HEK293 (cell line): ENCODE results near the gene CCDC85A.

Experiments
- CTCF ChIA-PET: fragments of 350-600 bp; formaldehyde crosslinking; extraction: SDS; loops from one replicate; lab custom pipeline; 2021; ENCODE audit warnings: antibody characterized with exemption; lab: Yijun Ruan, JAX
- POLR2A ChIA-PET: fragments of 300-600 bp; formaldehyde crosslinking; extraction: SDS; loops from one replicate; lab custom pipeline; 2020; ENCODE audit warnings: antibody characterized with exemption, inconsistent platforms; lab: Yijun Ruan, JAX
- H3K27ac ChIP-seq: fragments of 200-500 bp; sonication (Bioruptor generic); 2 replicates; pipeline ENCODE4 v1.5.1; 2014; ENCODE audit warnings: low read depth, low read length, control low read depth, inconsistent platforms; ENCODE audit errors: extremely low read depth
- H3K36me3 ChIP-seq, 2 experiments: fragments of 200-500 bp in 1 of 2; sonication (Bioruptor generic) in 1 of 2; 1 replicate in 1 of 2; 2 replicates in 1 of 2; pipeline ENCODE4 v1.5.1; 2014 to 2017; ENCODE audit warnings: inconsistent platforms in 2 of 2, low read length in 2 of 2; ENCODE audit not compliant: control insufficient read depth in 2 of 2, insufficient read depth in 1 of 2
- H3K4me1 ChIP-seq: fragments of 200-500 bp; sonication (Bioruptor generic); 2 replicates; pipeline ENCODE4 v1.5.1; 2014; ENCODE audit warnings: mild to moderate bottlenecking, low read length, inconsistent platforms; ENCODE audit not compliant: control insufficient read depth, insufficient read depth
- H3K4me3 ChIP-seq: 2 replicates; pipeline ENCODE4 v1.5.1; 2011; ENCODE audit warnings: low read depth, mild to moderate bottlenecking, control low read depth, low read length, moderate library complexity
- H3K9me3 ChIP-seq: fragments of 200-500 bp; sonication (Bioruptor generic); 2 replicates; pipeline ENCODE4 v1.5.1; 2014; ENCODE audit warnings: low read depth, low read length, inconsistent platforms; ENCODE audit not compliant: control insufficient read depth, insufficient read depth
- GLIS1 ChIP-seq: fragments of 450-650 bp; formaldehyde crosslinking; IDR thresholded peaks from 2 replicates; pipeline ENCODE4 v1.5.1; 2016; ENCODE audit warnings: missing biosample characterization, missing genetic modification characterization
- MEIS1 ChIP-seq: sonication (generic); formaldehyde crosslinking; IDR thresholded peaks from 2 replicates; pipeline ENCODE4 v1.8.1; 2022; ENCODE audit warnings: missing genetic modification reagents, mild to moderate bottlenecking, borderline replicate concordance
- PRDM1 ChIP-seq: fragments of 450-650 bp; formaldehyde crosslinking; IDR thresholded peaks from 2 replicates; pipeline ENCODE4; 2016; ENCODE audit warnings: missing biosample characterization, missing genetic modification characterization
- SCRT2 ChIP-seq: fragments of 450-650 bp; formaldehyde crosslinking; IDR thresholded peaks from 2 replicates; pipeline ENCODE4 v1.5.1; 2016; ENCODE audit warnings: missing biosample characterization, missing genetic modification characterization
- WT1 ChIP-seq: fragments of 450-650 bp; formaldehyde crosslinking; IDR thresholded peaks from 2 replicates; pipeline ENCODE4 v1.5.1; 2016; ENCODE audit warnings: missing biosample characterization, missing genetic modification characterization
- ZBTB21 ChIP-seq: fragments of 450-650 bp; formaldehyde crosslinking; IDR thresholded peaks from 2 replicates; pipeline ENCODE4 v1.5.1; 2017; ENCODE audit warnings: missing biosample characterization, missing genetic modification characterization
- ZFP3 ChIP-seq: fragments of 450-650 bp; formaldehyde crosslinking; IDR thresholded peaks from 2 replicates; pipeline ENCODE4 v1.5.1; 2016; ENCODE audit warnings: low read depth, missing biosample characterization, missing genetic modification characterization
- ZNF16 ChIP-seq: fragments of 450-650 bp; formaldehyde crosslinking; IDR thresholded peaks from 2 replicates; pipeline ENCODE4 v1.5.1; 2016; ENCODE audit warnings: low read depth, missing biosample characterization, missing genetic modification characterization
- ZNF175 ChIP-seq: fragments of 450-650 bp; formaldehyde crosslinking; IDR thresholded peaks from 2 replicates; pipeline ENCODE4 v1.5.1; 2016; ENCODE audit warnings: missing biosample characterization, missing genetic modification characterization
- ZNF335 ChIP-seq: fragments of 450-650 bp; formaldehyde crosslinking; conservative IDR thresholded peaks from 2 replicates; pipeline ENCODE4 v1.5.1; 2016; ENCODE audit warnings: missing biosample characterization, missing genetic modification characterization
- ZNF433 ChIP-seq: fragments of 450-650 bp; formaldehyde crosslinking; IDR thresholded peaks from 2 replicates; pipeline ENCODE4 v1.5.1; 2016; ENCODE audit warnings: missing biosample characterization, missing genetic modification characterization, low read depth
- ZNF501 ChIP-seq: fragments of 450-650 bp; formaldehyde crosslinking; IDR thresholded peaks from 2 replicates; pipeline ENCODE4 v1.5.1; 2016; ENCODE audit warnings: missing biosample characterization, missing genetic modification characterization
- ZNF514 ChIP-seq: fragments of 450-650 bp; formaldehyde crosslinking; IDR thresholded peaks from 2 replicates; pipeline ENCODE4 v1.5.1; 2016; ENCODE audit warnings: missing biosample characterization, missing genetic modification characterization
- ZNF664 ChIP-seq: fragments of 450-650 bp; formaldehyde crosslinking; IDR thresholded peaks from 2 replicates; pipeline ENCODE4 v1.5.1; 2016; ENCODE audit warnings: missing biosample characterization, missing genetic modification characterization
- ZNF747 ChIP-seq: fragments of 450-650 bp; formaldehyde crosslinking; IDR thresholded peaks from 2 replicates; pipeline ENCODE4 v1.5.1; 2016; ENCODE audit warnings: missing biosample characterization, missing genetic modification characterization
- ZNF791 ChIP-seq: fragments of 450-650 bp; formaldehyde crosslinking; IDR thresholded peaks from 2 replicates; pipeline ENCODE4 v1.5.1; 2016; ENCODE audit warnings: missing biosample characterization, missing genetic modification characterization
- TF ChIP-seq, protein P1 (sequence below): fragments of 450-650 bp; formaldehyde crosslinking; IDR thresholded peaks from 2 replicates; pipeline ENCODE4 v1.5.1; 2017; ENCODE audit warnings: missing biosample characterization, mild to moderate bottlenecking, missing genetic modification characterization, moderate library complexity
- TF ChIP-seq, protein P2 (sequence below): fragments of 450-650 bp; formaldehyde crosslinking; optimal IDR thresholded peaks from 2 replicates; pipeline ENCODE3; 2016; ENCODE audit warnings: missing biosample characterization, mild to moderate bottlenecking, missing genetic modification characterization
- TF ChIP-seq, protein P3 (sequence below): fragments of 450-650 bp; formaldehyde crosslinking; IDR thresholded peaks from 2 replicates; pipeline ENCODE4 v1.5.1; 2016; ENCODE audit warnings: missing biosample characterization, missing genetic modification characterization
- TF ChIP-seq, protein P4 (sequence below): fragments of 450-650 bp; formaldehyde crosslinking; IDR thresholded peaks from 2 replicates; pipeline ENCODE4 v1.5.1; 2016; ENCODE audit warnings: missing biosample characterization, missing genetic modification characterization
- TF ChIP-seq, protein P5 (sequence below): fragments of 450-650 bp; formaldehyde crosslinking; IDR thresholded peaks from 2 replicates; pipeline ENCODE4 v1.5.1; 2016; ENCODE audit warnings: missing biosample characterization, missing genetic modification characterization, low read depth
- TF ChIP-seq, protein P6 (sequence below): fragments of 450-650 bp; formaldehyde crosslinking; IDR thresholded peaks from 2 replicates; pipeline ENCODE4 v1.5.1; 2016; ENCODE audit warnings: missing biosample characterization, missing genetic modification characterization
- TF ChIP-seq, protein P7 (sequence below): fragments of 450-650 bp; formaldehyde crosslinking; IDR thresholded peaks from 2 replicates; pipeline ENCODE4 v1.5.1; 2016; ENCODE audit warnings: missing biosample characterization, missing genetic modification characterization

The CCDC85A gene

DNA sequence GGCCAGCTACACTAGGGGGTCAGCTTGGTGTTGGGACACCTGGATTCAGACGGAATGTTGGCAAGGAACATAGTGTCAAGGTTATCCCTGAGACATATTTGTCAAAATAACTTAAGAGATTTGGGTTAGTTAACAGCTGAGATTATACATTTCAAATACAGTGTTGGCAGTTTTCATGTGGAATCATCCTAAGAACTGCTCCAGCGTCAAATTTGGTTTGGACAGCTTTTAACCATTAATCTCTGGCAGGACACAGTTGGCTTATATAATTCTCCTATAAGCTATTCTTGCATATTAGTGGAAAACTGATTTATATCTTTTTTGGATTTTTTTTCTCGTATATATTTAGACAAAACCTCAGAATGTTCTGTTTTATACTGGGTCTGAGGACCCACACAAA lies 132.2 kb downstream of the CCDC85A start (continued):
- TF ChIP-seq, protein P1, sequence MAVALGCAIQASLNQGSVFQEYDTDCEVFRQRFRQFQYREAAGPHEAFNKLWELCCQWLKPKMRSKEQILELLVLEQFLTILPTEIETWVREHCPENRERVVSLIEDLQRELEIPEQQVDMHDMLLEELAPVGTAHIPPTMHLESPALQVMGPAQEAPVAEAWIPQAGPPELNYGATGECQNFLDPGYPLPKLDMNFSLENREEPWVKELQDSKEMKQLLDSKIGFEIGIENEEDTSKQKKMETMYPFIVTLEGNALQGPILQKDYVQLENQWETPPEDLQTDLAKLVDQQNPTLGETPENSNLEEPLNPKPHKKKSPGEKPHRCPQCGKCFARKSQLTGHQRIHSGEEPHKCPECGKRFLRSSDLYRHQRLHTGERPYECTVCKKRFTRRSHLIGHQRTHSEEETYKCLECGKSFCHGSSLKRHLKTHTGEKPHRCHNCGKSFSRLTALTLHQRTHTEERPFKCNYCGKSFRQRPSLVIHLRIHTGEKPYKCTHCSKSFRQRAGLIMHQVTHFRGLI (tag by site-specific recombination): no peak
- TF ChIP-seq SCRT2 (tag by site-specific recombination) (no peak), ZNF175 (tag by site-specific recombination) (no peak), WT1 (tag by site-specific recombination) (no peak), ZNF664 (tag by site-specific recombination) (no peak), PRDM1 (no peak), GLIS1 (tag by site-specific recombination) (no peak), ZNF747 (tag by site-specific recombination) (no peak)
- TF ChIP-seq, protein P2, sequence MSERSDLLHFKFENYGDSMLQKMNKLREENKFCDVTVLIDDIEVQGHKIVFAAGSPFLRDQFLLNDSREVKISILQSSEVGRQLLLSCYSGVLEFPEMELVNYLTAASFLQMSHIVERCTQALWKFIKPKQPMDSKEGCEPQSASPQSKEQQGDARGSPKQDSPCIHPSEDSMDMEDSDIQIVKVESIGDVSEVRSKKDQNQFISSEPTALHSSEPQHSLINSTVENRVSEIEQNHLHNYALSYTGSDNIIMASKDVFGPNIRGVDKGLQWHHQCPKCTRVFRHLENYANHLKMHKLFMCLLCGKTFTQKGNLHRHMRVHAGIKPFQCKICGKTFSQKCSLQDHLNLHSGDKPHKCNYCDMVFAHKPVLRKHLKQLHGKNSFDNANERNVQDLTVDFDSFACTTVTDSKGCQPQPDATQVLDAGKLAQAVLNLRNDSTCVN (tag by site-specific recombination): no peak
- TF ChIP-seq, all 188 proteins: peak for 0

DNA sequence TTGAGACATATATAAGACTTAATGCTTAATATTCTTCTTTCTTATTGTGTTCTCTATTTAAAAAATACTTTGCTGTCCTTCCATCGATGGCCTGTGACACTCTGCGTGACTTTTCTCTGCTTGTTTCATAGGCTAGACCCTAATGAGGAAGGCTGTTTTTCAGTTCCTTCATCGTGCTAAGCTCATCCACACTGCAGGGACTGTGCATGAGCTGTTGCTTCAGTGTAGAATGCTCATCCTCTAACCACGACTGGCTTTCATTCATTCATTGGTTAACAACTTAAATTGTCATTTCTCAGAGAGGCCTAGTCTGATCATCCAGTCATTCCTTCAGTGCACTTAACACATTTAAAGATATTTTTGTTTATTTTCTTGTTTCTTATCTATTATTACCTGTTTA lies 134.4 kb downstream of the CCDC85A start:
- H3K9me3 ChIP-seq: no peaks in the 10 kb centered on the region
- no peaks in the 10 kb centered on the region for H3K36me3 ChIP-seq
- no peak overlapping the region for H3K27ac ChIP-seq
- H3K4me1 ChIP-seq: no peaks in the 10 kb centered on the region
- POLR2A ChIA-PET: no interaction called here
- TF ChIP-seq ZNF335 (no peak), ZNF433 (tag by site-specific recombination) (no peak), MEIS1 (CRISPR knock-in tag) (no peak), ZBTB21 (tag by site-specific recombination) (no peak), ZNF501 (tag by site-specific recombination) (no peak), ZNF791 (no peak), SCRT2 (tag by site-specific recombination) (no peak), ZNF16 (tag by site-specific recombination) (no peak), ZFP3 (tag by site-specific recombination) (no peak), ZNF514 (tag by site-specific recombination) (no peak)
- TF ChIP-seq, protein P3, sequence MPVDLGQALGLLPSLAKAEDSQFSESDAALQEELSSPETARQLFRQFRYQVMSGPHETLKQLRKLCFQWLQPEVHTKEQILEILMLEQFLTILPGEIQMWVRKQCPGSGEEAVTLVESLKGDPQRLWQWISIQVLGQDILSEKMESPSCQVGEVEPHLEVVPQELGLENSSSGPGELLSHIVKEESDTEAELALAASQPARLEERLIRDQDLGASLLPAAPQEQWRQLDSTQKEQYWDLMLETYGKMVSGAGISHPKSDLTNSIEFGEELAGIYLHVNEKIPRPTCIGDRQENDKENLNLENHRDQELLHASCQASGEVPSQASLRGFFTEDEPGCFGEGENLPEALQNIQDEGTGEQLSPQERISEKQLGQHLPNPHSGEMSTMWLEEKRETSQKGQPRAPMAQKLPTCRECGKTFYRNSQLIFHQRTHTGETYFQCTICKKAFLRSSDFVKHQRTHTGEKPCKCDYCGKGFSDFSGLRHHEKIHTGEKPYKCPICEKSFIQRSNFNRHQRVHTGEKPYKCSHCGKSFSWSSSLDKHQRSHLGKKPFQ (tag by site-specific recombination): no peak
- TF ChIP-seq, protein P4, sequence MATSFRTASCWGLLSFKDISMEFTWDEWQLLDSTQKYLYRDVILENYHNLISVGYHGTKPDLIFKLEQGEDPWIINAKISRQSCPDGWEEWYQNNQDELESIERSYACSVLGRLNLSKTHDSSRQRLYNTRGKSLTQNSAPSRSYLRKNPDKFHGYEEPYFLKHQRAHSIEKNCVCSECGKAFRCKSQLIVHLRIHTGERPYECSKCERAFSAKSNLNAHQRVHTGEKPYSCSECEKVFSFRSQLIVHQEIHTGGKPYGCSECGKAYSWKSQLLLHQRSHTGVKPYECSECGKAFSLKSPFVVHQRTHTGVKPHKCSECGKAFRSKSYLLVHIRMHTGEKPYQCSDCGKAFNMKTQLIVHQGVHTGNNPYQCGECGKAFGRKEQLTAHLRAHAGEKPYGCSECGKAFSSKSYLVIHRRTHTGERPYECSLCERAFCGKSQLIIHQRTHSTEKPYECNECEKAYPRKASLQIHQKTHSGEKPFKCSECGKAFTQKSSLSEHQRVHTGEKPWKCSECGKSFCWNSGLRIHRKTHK (tag by site-specific recombination): no peak
- TF ChIP-seq, protein P5, sequence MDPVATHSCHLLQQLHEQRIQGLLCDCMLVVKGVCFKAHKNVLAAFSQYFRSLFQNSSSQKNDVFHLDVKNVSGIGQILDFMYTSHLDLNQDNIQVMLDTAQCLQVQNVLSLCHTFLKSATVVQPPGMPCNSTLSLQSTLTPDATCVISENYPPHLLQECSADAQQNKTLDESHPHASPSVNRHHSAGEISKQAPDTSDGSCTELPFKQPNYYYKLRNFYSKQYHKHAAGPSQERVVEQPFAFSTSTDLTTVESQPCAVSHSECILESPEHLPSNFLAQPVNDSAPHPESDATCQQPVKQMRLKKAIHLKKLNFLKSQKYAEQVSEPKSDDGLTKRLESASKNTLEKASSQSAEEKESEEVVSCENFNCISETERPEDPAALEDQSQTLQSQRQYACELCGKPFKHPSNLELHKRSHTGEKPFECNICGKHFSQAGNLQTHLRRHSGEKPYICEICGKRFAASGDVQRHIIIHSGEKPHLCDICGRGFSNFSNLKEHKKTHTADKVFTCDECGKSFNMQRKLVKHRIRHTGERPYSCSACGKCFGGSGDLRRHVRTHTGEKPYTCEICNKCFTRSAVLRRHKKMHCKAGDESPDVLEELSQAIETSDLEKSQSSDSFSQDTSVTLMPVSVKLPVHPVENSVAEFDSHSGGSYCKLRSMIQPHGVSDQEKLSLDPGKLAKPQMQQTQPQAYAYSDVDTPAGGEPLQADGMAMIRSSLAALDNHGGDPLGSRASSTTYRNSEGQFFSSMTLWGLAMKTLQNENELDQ (tag by site-specific recombination): no peak
- TF ChIP-seq, protein P6, sequence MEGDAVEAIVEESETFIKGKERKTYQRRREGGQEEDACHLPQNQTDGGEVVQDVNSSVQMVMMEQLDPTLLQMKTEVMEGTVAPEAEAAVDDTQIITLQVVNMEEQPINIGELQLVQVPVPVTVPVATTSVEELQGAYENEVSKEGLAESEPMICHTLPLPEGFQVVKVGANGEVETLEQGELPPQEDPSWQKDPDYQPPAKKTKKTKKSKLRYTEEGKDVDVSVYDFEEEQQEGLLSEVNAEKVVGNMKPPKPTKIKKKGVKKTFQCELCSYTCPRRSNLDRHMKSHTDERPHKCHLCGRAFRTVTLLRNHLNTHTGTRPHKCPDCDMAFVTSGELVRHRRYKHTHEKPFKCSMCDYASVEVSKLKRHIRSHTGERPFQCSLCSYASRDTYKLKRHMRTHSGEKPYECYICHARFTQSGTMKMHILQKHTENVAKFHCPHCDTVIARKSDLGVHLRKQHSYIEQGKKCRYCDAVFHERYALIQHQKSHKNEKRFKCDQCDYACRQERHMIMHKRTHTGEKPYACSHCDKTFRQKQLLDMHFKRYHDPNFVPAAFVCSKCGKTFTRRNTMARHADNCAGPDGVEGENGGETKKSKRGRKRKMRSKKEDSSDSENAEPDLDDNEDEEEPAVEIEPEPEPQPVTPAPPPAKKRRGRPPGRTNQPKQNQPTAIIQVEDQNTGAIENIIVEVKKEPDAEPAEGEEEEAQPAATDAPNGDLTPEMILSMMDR: no peak
- TF ChIP-seq, protein P7, sequence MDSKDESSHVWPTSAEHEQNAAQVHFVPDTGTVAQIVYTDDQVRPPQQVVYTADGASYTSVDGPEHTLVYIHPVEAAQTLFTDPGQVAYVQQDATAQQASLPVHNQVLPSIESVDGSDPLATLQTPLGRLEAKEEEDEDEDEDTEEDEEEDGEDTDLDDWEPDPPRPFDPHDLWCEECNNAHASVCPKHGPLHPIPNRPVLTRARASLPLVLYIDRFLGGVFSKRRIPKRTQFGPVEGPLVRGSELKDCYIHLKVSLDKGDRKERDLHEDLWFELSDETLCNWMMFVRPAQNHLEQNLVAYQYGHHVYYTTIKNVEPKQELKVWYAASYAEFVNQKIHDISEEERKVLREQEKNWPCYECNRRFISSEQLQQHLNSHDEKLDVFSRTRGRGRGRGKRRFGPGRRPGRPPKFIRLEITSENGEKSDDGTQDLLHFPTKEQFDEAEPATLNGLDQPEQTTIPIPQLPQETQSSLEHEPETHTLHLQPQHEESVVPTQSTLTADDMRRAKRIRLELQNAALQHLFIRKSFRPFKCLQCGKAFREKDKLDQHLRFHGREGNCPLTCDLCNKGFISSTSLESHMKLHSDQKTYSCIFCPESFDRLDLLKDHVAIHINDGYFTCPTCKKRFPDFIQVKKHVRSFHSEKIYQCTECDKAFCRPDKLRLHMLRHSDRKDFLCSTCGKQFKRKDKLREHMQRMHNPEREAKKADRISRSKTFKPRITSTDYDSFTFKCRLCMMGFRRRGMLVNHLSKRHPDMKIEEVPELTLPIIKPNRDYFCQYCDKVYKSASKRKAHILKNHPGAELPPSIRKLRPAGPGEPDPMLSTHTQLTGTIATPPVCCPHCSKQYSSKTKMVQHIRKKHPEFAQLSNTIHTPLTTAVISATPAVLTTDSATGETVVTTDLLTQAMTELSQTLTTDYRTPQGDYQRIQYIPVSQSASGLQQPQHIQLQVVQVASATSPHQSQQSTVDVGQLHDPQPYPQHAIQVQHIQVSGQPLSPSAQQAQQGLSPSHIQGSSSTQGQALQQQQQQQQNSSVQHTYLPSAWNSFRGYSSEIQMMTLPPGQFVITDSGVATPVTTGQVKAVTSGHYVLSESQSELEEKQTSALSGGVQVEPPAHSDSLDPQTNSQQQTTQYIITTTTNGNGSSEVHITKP: no peak
- CTCF ChIA-PET: interaction anchor here (0.7 kb wide), 1 partner anchor 9 kb away, joined by 3 read pairs; no protein-coding TSS in a partner anchor
- no peak overlapping the region for H3K4me3 ChIP-seq
